Astrocyte (in vitro differentiated cells and primary cell): ENCODE results near the gene WDR86. TPM values are rescaled to one million over a fixed set of nuclear protein-coding genes. Genes with fewer than 3 reads are reported as not detected.

ENCODE experiments used
- DNase-seq: peaks from one replicate; pipeline ENCODE4 v3.0.0-alpha.2; 2010; ENCODE audit warnings: low read depth
- FAIRE-seq: peaks from 2 replicates; lab custom pipeline; 2011; peaks lifted over from hg19 to GRCh38; lab: Jason Lieb, UNC
- H2AFZ ChIP-seq: 2 replicates; pipeline ENCODE4 v1.6.0; 2012; ENCODE audit warnings: low read depth, low read length, inconsistent platforms
- H3K27ac ChIP-seq: 2 replicates; pipeline ENCODE4 v1.5.1; 2011; ENCODE audit warnings: low read depth, low read length, inconsistent platforms
- H3K27me3 ChIP-seq: 2 replicates; pipeline ENCODE4 v1.6.0; 2011; ENCODE audit warnings: low read length, inconsistent platforms; ENCODE audit not compliant: insufficient read depth
- H3K36me3 ChIP-seq: 2 replicates; pipeline ENCODE4 v1.5.1; 2011; ENCODE audit warnings: low read length, inconsistent platforms; ENCODE audit not compliant: insufficient read depth
- H3K4me1 ChIP-seq: 2 replicates; pipeline ENCODE4 v1.5.1; 2011; ENCODE audit warnings: low read length, inconsistent platforms; ENCODE audit not compliant: insufficient read depth
- H3K4me2 ChIP-seq: 2 replicates; pipeline ENCODE4 v1.6.0; 2012; ENCODE audit warnings: low read length, inconsistent platforms
- H3K4me3 ChIP-seq: 2 replicates; pipeline ENCODE4 v1.5.1; 2011; ENCODE audit warnings: low read depth, mild to moderate bottlenecking, low read length, inconsistent platforms; ENCODE audit not compliant: insufficient read depth
- H3K79me2 ChIP-seq: 2 replicates; pipeline ENCODE4 v1.6.0; 2012; ENCODE audit warnings: mild to moderate bottlenecking, low read length, inconsistent platforms; ENCODE audit not compliant: insufficient read depth
- H3K9ac ChIP-seq: 2 replicates; pipeline ENCODE4 v1.6.0; 2012; ENCODE audit warnings: mild to moderate bottlenecking, low read length, inconsistent platforms
- H3K9me3 ChIP-seq: 2 replicates; pipeline ENCODE4 v1.5.1; 2012; ENCODE audit warnings: low read depth, mild to moderate bottlenecking, low read length, inconsistent platforms; ENCODE audit not compliant: insufficient read depth
- H4K20me1 ChIP-seq: 2 replicates; pipeline ENCODE4 v1.6.0; 2012; ENCODE audit warnings: low read length, inconsistent platforms; ENCODE audit not compliant: insufficient read depth
- H3K27ac Mint-ChIP-seq: one replicate; pipeline ENCODE4 v1.8.0; 2021; ENCODE audit warnings: mild to moderate bottlenecking, mixed read lengths; ENCODE audit not compliant: unreplicated experiment
- H3K27me3 Mint-ChIP-seq: one replicate; pipeline ENCODE4 v1.8.0; 2021; ENCODE audit warnings: low read depth, mixed read lengths; ENCODE audit not compliant: unreplicated experiment
- H3K36me3 Mint-ChIP-seq: one replicate; pipeline ENCODE4 v1.8.0; 2021; ENCODE audit warnings: low read depth, mixed read lengths; ENCODE audit not compliant: unreplicated experiment
- H3K4me1 Mint-ChIP-seq: one replicate; pipeline ENCODE4 v1.8.0; 2021; ENCODE audit warnings: low read depth, mixed read lengths; ENCODE audit not compliant: unreplicated experiment
- H3K4me3 Mint-ChIP-seq: one replicate; pipeline ENCODE4 v1.8.0; 2021; ENCODE audit warnings: mild to moderate bottlenecking, moderate library complexity, mixed read lengths; ENCODE audit not compliant: unreplicated experiment
- H3K9me3 Mint-ChIP-seq: one replicate; pipeline ENCODE4 v1.8.0; 2021; ENCODE audit warnings: mild to moderate bottlenecking, mixed read lengths; ENCODE audit not compliant: unreplicated experiment
- CTCF ChIP-seq: IDR thresholded peaks from 2 replicates; pipeline ENCODE4 v1.5.1; 2011; ENCODE audit warnings: low read depth, mild to moderate bottlenecking, inconsistent platforms, low read length, moderate library complexity; ENCODE audit not compliant: insufficient read depth
- EZH2 ChIP-seq: IDR thresholded peaks from 2 replicates; pipeline ENCODE4 v1.6.1; 2012; ENCODE audit warnings: mild to moderate bottlenecking, low read length, inconsistent platforms; ENCODE audit not compliant: insufficient read depth
- total RNA-seq: library from RNA; stranded (reverse); gene quantifications from 2 replicates; pipeline ENCODE4 v1.2.1, GENCODE V29; 2021

Gene WDR86
- total RNA-seq, 1 donor from 2014 or later, result 3.6 TPM

DNA sequence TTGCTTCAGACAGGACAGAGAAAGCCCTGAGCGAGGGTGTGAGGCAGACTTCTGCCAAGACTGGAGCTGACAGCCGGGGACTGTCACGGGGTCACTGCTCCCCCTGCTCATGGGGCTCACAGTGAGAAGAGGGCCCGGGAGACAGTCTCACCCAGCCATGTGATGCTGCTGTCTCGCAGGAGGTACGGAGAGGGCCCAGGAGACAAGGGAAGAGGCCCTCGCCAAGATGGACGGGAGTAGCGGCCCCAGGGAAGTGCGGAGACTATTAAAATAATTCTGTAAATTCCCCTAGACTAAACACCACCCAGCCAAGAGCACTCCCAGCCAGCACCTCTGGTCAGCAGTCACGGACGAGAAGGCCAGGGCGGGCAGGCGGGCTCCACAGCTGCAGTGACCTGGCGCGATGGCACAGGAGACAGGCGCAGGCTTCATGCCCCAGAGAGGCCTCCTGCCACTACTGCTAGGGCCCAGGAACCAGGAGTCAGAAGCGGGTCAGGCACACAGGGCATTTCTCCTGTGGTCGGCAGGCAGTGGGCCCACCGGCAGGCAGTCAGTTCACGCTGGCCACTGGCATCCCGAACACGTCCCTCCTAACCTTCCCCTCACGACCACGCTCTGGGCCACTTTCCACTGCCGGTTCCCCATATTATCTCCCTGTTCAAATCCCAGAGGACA, 24.1 kb downstream of the WDR86 start:
- Histone ChIP-seq H3K4me3 (no peak overlapping the region), H3K9me3 (no peaks in the 10 kb centered on the region), H4K20me1 (peaks cover 4% of the 10 kb centered on the region), H2AFZ (no peak overlapping the region), H3K9ac (no peak overlapping the region), H3K27ac (no peak overlapping the region), H3K4me1 (peaks cover 3% of the 10 kb centered on the region), H3K4me2 (no peak overlapping the region), H3K79me2 (no peaks in the 10 kb centered on the region), H3K36me3 (no peaks in the 10 kb centered on the region), H3K27me3 (peaks cover 36% of the 10 kb centered on the region)
- Mint-ChIP-seq H3K27ac (no peak overlapping the region), H3K9me3 (peaks cover 3% of the 10 kb centered on the region), H3K36me3 (peaks cover 3% of the 10 kb centered on the region), H3K27me3 (peaks cover 69% of the 10 kb centered on the region), H3K4me1 (no peaks in the 10 kb centered on the region), H3K4me3 (no peak overlapping the region)
- FAIRE-seq (no peak), DNase-seq (no peak)
- no peak for TF ChIP-seq CTCF
- no peak for TF ChIP-seq EZH2

- Mint-ChIP-seq H3K9me3 (peaks cover 3% of the 10 kb centered on the region), H3K27ac (no peak overlapping the region), H3K4me1 (no peaks in the 10 kb centered on the region), H3K36me3 (peaks cover 3% of the 10 kb centered on the region), H3K4me3 (no peak overlapping the region), H3K27me3 (peaks cover 67% of the 10 kb centered on the region)
- Histone ChIP-seq H2AFZ (no peak overlapping the region), H3K27ac (no peak overlapping the region), H3K4me3 (no peak overlapping the region), H3K27me3 (peaks cover 34% of the 10 kb centered on the region), H3K9ac (no peak overlapping the region), H3K79me2 (no peaks in the 10 kb centered on the region), H3K9me3 (no peaks in the 10 kb centered on the region), H3K4me1 (peaks cover 3% of the 10 kb centered on the region), H3K36me3 (no peaks in the 10 kb centered on the region), H3K4me2 (no peak overlapping the region), H4K20me1 (peaks cover 4% of the 10 kb centered on the region)
- no peak for FAIRE-seq
- no peak for DNase-seq
- no peak for TF ChIP-seq CTCF
- TF ChIP-seq EZH2, result no peak
Measured at GRCh38 chr7:151384776-151385625, 24.8 kb downstream of the WDR86 start.
